GM18870 (cell line): ENCODE results near the gene CUL4B.
"Not testable (repeated sequence)": the region's sequence is repeated elsewhere in the genome, so short reads cannot be mapped to it uniquely, and the experiment has no call there.

Experiments used
- ATAC-seq: cut with Tn5 transposase; IDR thresholded peaks from one replicate; pipeline ENCODE4 v1.9.1; 2021; ENCODE audit warnings: moderate library complexity; ENCODE audit not compliant: unreplicated experiment

CUL4B gene

GRCh38 chrX:120560842-120561633, at the start of gene CUL4B:
TSS of gene CUL4B (minus strand) at chrX:120560962. CDS start at chrX:120560638, 324 bp downstream.
- peak; percentile 63 for ATAC-seq

- no peak for ATAC-seq
Observed at GRCh38 chrX:120604361-120604782, 43.6 kb upstream of the CUL4B start.

- ATAC-seq = peak; percentile 90
Observed at GRCh38 chrX:120603707-120604360, 43.1 kb upstream of the CUL4B start, which contains the start of gene MCTS1. TSS of gene MCTS1 (plus strand) at chrX:120604101. CDS start at chrX:120604237, 136 bp downstream.

- no peak for ATAC-seq
Observed at GRCh38 chrX:120585702-120586101, 24.9 kb upstream of the CUL4B start.

- no peak for ATAC-seq
Observed at GRCh38 chrX:120575379-120576114, 14.8 kb upstream of the CUL4B start.

GRCh38 chrX:120573806-120574205, 13.0 kb upstream of the CUL4B start:
- ATAC-seq = not testable (repeated sequence)

GRCh38 chrX:120570011-120570600, 9.3 kb upstream of the CUL4B start:
- ATAC-seq = no peak

- no peak for ATAC-seq
Observed at GRCh38 chrX:120568609-120569008, 7.8 kb upstream of the CUL4B start.

GRCh38 chrX:120568035-120568434, 7.3 kb upstream of the CUL4B start:
- ATAC-seq = no peak

GRCh38 chrX:120566817-120567216, 6.1 kb upstream of the CUL4B start:
- ATAC-seq = no peak

- ATAC-seq = no peak
Observed at GRCh38 chrX:120564925-120565324, 4.2 kb upstream of the CUL4B start.

GRCh38 chrX:120562569-120562926, 1.8 kb upstream of the CUL4B start:
- ATAC-seq = no peak

- no peak for ATAC-seq
Observed at GRCh38 chrX:120561634-120562568, 1.1 kb upstream of the CUL4B start.

GRCh38 chrX:120560405-120560841, 339 bp downstream of the CUL4B start:
- peak; percentile 34 for ATAC-seq

- no peak for ATAC-seq
Observed at GRCh38 chrX:120559804-120560203, 958 bp downstream of the CUL4B start.

GRCh38 chrX:120556251-120556650, 4.5 kb downstream of the CUL4B start:
- ATAC-seq = no peak

- ATAC-seq = no peak
Observed at GRCh38 chrX:120549483-120550452, 11.0 kb downstream of the CUL4B start.

- no peak for ATAC-seq
Observed at GRCh38 chrX:120536061-120536460, 24.7 kb downstream of the CUL4B start.
